ENCODE results near the gene TM4SF18.

GRCh38 chr3:149315694-149316093 lies 17.7 kb downstream of the TM4SF18 start:
- TF ChIP-seq CTCF (IDR thresholded peaks at IDR 0.05; ENCODE audit: poor library complexity), result no peak
- no peak for TF ChIP-seq EZH2phosphoT487 (IDR thresholded peaks at IDR 0.05; ENCODE audit: low read depth, severe bottlenecking, unreplicated experiment)

All from hepatocyte (in vitro differentiated cells).